A204.1 (cell line): ENCODE results near the gene RCCD1.
"Not testable (repeated sequence)": the region's sequence is repeated elsewhere in the genome, so short reads cannot be mapped to it uniquely, and the experiment has no call there.

Source experiments
- FAIRE-seq: peaks from 2 replicates; lab custom pipeline; 2012; peaks lifted over from hg19 to GRCh38; lab: Jason Lieb, UNC

RCCD1 gene, protein sequence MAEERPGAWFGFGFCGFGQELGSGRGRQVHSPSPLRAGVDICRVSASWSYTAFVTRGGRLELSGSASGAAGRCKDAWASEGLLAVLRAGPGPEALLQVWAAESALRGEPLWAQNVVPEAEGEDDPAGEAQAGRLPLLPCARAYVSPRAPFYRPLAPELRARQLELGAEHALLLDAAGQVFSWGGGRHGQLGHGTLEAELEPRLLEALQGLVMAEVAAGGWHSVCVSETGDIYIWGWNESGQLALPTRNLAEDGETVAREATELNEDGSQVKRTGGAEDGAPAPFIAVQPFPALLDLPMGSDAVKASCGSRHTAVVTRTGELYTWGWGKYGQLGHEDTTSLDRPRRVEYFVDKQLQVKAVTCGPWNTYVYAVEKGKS

DNA sequence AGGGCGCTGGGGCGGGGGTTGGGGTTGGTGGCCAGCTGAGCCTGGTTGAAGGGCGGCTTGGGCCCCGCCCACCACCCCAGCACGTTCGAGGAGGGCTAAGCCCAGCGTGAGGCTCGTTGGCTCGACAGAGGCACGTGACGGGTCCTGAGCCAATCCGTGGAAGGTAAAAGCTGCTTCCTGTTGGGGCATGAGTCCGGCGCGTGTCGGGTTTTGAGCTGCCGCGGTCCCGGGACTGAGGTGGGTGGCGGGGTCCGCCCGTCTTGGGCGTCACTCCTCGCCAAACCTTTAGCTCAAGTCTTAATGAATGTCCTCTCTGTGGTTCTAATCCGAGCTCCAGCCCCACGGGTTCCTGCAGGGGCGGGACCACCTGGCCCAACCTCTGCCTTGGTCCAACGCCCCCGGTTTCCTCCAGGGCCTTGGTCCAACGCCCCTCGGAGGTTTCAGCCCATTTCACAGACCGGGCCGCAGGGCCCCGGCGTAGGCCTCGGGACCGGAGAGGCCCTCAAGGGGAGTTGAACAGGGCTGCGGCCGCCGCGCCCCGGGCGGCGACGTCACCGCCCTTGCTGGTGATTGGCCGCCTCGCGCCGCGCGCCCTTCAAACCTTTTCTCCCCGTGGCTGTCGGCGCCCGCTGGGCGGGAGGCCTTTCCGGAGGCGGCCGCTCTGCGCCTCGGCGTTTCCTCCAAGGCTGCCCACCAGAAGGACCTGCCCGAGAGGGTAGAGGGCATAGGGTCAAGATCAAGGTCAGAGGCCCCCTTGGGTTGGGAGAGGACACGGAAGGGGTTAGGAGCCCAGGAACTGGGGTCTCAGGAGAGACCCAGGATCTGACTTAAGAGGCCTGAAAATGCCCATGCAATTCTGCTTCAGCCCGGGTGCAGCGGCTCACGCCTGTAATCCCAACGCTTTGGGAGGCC, at the start of gene RCCD1:
RCCD1 (plus strand) TSS at position 173 of the 912 bp plus-strand sequence. CDS start 1,851 bp downstream, outside the sequence.
- peak; percentile 59 for FAIRE-seq

DNA sequence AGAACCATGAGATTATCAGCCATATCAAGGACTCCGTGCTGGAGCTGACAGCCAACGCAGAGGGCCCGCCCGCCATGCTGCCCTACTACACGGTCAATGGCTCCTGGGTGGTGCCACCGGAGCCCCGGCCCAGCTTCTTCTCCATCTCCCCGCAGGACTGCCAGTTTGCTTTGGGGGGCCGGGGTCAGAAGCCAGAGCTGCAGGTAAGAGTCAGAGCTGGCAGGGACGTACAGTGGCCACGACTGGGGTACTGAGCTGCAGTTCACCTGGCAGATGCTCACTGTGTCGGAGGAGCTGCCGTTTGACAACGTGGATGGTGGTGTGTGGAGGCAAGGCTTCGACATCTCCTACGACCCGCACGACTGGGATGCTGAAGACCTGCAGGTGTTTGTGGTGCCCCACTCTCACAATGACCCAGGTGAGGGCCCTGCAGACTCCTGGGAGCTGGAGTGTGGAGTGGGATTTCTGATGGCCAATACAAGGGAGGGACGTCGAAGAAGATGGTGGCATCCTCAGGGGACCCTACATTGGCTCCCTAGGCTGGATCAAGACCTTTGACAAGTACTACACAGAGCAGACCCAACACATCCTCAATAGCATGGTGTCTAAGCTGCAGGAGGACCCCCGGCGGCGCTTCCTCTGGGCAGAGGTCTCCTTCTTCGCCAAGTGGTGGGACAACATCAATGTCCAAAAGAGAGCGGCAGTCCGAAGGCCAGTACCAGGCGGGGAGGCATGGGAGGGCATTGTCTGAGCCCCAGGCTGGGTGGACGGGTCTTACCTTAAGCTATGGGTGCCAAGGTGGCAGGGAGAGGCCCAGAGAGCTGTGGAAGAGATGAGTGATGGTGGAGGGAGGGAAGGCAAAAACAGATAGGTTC, 49.1 kb upstream of the RCCD1 start:
- no peak for FAIRE-seq

DNA sequence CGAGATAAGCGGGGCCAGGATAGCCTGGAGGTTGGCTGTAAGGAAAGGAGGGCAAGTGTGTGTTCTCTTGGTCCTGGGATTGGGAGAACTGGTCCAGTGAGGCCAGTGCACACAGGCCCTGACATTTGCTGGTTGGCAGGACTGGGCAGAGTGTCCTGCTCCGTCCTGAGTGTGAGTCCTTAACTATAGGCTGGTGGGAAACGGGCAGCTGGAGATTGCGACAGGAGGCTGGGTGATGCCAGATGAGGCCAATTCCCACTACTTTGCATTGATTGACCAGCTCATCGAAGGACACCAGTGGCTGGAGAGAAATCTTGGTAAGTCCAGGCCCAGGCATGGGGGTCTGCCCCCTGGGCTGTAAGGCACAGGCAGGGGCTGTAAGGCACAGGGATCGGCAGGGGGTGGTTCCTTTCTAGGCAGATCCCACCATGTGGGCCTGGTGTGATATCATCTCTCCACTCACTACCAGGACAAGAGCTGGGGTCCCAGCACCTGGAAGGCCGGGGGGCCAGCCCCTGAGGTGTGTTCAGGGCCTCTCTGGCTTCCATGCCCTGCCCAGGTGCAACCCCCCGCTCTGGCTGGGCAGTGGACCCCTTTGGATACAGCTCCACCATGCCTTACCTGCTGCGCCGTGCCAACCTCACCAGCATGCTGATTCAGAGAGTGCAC, 48.4 kb upstream of the RCCD1 start:
- FAIRE-seq: no peak

DNA sequence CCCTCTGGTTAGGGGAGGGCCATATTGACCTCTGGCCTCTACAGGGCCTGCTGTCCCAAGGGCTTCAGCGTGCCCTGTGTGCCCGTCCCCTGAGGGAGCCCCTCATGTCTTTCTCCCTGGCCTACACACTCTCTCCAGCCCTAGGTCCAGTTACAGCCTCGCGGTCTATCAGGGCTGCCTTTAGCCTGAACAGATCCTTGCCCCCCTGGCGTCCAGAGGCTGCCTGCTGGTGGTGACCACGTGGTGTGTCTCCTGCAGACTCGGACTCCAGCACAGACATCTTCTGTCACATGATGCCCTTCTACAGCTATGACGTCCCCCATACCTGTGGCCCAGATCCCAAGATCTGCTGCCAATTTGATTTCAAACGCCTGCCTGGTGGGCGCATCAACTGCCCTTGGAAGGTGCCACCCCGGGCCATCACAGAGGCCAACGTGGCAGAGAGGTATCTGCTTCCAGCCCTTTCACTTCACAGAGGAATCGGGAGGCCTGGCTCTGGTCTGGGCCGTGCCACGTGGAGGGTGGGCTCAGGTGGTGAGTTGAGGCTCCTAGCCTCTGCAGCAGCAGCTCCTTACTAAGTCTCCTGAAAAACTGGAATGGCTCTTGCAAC, 47.5 kb upstream of the RCCD1 start:
- no peak for FAIRE-seq

DNA sequence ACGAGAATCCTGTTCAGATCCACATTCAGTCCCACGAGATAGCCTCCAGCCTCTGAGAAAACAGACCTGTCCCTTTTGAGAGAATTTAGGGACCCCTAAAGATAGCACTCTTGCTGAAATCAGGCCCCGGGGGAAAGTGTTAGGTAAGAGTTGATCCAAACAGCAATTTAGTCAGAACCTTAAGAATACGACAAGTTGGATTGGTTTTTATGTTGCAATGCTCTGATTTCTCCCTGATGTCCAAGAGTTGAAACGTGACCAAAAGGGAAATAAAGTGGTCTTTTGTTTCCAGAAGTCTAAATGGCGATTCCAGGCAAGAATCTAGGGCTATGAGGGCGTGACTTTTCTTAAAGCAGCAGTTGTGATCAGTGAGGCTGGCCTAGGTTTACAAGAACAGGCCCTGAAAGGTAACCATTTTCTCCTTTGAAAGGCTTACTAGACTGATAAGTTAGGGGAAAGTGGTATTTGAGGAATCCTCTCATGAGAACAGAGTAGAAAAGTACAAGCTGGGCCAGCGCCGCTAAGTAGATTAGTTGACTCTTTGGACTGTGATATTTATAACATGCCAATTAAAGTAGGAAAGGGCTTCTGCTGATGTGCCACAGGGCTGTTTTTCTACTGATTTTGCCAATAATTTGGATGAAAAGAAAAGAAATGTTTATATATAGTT, 46.7 kb upstream of the RCCD1 start:
- no peak for FAIRE-seq

DNA sequence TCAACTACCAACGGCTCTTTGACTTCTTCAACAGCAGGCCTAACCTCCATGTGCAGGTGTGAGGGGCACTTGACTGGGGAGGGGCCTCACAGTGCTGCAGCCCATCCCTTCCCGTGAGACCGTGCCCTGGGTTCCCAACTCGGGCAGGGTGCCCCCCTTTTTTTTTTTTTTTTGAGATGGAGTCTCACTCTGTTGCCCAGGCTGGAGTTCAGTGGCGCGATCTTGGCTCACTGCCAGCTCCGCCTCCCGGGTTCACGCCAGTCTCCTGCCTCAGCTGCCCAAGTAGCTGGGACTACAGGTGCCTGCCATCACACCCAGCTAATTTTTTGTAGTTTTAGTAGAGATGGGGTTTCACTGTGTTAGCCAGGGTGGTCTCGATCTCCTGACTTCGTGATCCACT, 45.2 kb upstream of the RCCD1 start:
- FAIRE-seq: not testable (repeated sequence)

DNA sequence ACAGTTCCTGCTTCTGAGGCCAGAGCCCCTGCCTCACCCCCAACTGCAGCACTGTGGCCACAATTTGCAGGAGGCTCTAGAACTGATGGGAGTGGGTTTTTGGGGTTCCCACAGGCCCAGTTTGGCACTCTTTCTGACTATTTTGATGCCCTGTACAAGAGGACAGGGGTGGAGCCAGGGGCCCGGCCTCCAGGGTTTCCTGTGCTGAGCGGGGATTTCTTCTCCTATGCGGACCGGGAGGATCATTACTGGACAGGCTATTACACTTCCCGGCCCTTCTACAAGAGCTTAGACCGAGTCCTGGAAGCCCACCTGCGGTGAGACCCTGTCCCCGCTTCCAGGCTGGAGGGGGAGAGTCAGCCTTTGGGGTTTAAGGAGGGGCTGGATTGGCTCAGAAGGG, 44.7 kb upstream of the RCCD1 start:
- no peak for FAIRE-seq

DNA sequence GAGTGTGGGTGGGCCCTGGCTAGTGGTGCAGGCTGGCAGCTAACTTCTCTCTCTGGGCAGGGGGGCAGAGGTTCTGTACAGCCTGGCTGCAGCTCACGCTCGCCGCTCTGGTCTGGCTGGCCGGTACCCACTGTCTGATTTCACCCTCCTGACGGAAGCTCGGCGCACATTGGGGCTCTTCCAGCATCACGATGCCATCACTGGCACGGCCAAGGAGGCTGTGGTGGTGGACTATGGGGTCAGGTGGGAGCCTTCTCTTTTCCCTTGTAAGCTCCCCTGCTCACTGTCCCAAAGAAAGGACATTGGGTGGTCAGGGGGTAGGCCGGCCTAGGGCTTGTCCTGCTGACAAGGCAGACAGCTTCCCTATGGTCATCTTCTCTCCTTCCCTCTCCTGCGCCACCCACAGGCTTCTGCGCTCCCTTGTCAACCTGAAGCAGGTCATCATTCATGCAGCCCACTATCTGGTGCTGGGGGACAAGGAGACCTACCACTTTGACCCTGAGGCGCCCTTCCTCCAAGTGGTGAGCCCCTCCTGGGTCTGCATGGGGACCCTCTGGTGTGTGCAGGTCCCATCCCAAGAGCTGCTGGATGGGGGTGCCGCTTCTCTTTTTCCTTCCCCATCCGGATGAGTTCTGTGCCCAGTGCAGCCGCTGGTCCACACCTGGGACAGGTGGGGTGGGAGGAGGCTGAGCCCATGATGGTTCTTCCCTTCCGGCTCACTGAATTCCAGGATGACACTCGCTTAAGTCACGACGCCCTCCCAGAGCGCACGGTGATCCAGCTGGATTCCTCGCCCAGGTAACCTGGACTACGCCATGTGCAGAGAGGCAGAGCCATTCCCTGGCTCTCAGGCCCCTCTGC, 44.0 kb upstream of the RCCD1 start:
- FAIRE-seq: no peak

DNA sequence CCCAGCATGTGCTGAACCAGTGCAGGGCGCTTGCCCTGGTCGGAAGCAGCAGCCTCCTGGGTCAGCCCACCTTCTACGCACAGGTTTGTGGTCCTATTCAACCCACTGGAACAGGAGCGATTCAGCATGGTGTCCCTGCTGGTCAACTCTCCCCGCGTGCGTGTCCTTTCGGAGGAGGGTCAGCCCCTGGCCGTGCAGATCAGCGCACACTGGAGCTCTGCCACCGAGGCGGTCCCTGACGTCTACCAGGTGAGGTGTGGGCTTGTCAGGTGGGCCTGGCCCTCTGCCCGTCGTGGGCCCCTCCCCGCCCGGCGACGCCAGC, 43.4 kb upstream of the RCCD1 start:
- no peak for FAIRE-seq

DNA sequence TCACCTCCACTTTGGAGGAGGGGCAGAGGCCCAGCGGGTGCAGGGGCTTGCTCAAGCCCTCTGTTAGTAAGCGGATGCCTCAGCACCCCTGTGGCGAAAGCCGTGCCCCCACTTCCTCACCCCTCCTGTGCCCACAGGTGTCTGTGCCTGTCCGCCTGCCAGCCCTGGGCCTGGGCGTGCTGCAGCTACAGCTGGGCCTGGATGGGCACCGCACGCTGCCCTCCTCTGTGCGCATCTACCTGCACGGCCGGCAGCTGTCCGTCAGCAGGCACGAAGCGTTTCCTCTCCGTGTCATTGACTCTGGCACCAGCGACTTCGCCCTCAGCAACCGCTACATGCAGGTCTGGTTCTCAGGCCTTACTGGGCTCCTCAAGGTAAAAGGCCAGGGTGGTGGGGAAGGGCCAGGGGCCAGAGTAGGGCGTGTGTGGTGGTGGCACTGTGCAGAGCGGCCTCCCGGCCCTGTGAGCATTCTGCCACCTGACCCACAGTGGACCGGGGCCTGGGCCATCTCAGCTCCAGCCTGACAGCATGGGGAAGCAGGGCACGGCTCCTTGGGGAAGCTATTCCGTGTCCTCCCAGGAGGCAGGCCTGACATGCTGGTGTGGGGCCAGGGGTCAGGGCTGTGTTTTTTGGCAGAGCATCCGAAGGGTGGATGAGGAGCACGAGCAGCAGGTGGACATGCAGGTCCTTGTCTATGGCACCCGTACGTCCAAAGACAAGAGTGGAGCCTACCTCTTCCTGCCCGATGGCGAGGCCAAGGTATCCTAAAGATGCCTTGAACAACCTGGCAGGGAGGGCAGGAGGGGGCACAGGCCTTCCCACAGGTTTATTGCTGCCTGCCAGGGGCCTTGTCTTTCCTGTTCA, 42.5 kb upstream of the RCCD1 start:
- FAIRE-seq: no peak

DNA sequence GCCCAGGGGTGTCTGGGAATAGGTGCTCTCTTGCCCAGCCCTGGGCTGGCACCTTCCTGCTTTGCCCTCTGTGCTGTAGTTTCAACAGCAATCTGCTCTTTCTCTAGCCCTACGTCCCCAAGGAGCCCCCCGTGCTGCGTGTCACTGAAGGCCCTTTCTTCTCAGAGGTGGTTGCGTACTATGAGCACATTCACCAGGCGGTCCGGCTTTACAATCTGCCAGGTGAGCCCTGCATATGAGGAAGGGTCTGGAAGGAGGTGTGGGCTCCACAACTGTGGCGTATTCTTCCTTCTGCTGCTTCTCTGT, 42.0 kb upstream of the RCCD1 start:
- FAIRE-seq: no peak

DNA sequence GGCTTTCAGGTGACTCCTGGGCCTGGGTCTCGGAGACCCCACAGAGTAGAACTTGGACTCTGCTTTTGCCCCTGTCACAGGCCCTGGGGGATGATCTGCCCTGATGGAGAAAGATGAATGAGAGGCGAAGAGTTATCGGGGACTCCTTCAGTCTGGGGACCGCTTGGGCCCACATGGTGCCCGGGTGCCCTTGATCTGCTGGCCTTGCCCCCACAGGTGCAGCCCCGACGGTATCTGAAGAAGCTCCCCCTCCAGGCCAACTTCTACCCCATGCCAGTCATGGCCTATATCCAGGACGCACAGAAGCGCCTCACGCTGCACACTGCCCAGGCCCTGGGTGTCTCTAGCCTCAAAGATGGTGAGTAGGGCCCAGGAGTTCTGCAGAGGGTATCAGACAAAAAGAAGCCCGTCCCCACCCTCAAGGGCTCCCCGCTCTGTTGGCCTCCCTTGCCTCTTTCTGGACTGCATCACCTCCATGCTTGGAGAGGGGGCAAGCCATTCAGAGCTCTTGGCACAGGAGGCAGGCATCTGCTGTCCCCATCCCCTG, 41.2 kb upstream of the RCCD1 start:
- no peak for FAIRE-seq

DNA sequence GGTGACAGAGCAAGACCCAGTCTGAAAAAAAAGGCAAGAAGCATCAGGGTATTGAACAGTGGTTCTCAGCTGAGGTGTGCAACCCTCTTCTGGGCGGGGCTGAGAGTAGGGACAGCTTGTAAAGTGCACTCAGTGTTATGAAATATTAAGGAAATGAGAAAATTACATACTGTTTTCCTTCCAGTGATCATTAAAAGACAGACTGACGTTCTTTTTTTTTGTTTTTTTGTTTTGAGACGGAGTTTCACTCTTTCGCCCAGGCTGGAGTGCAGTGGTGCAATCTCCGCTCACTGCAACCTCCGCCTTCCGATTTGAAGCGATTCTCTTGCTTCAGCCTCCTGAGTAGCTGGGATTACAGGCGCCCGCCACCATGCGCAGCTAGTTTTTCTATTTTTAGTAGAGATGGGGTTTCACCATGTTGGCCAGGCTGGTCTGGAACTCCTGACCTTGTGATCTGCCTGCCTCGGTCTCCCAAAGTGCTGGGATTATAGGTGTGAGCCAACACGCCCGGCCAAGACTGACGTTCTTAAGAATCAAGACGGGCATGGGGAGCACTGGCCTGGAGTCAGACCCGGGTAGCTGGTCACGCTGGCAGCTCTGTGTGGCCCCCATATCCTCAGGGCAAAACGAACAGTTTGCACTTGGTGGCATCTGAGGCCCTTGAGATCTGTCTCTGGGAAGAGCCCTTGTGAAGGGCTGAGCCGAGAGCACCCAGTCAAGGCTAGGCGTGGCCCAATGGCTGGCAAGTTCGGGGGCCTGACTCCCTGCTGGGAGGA, 40.2 kb upstream of the RCCD1 start:
- FAIRE-seq: no peak

DNA sequence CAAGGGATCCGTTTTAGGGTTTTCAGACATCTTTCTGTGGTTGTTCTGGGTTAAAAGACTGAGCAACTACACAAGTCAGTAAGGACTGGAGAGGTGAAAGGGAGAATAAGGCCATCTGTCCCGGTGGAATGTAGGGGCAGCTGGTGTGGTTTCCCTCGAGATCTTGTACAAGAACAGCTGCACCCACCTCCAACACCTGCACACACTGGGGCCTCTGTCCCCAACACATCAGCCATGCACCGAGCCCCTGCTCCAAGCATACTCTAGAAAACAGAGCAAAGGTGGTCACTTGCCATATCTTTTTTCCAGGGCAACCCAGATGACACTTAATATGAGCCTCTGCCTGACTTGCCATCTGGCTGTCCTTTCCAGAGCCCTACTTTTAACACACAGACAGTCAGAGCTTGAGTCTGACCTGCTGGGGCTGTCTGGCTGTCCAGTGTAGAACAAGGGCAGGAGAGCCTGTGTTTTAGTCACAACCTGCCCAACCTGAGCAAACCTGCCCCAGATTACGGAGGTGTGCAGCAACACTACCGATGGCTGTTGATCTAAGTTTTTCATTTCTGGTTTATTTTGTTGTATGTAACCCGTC, 39.4 kb upstream of the RCCD1 start:
- no peak for FAIRE-seq

DNA sequence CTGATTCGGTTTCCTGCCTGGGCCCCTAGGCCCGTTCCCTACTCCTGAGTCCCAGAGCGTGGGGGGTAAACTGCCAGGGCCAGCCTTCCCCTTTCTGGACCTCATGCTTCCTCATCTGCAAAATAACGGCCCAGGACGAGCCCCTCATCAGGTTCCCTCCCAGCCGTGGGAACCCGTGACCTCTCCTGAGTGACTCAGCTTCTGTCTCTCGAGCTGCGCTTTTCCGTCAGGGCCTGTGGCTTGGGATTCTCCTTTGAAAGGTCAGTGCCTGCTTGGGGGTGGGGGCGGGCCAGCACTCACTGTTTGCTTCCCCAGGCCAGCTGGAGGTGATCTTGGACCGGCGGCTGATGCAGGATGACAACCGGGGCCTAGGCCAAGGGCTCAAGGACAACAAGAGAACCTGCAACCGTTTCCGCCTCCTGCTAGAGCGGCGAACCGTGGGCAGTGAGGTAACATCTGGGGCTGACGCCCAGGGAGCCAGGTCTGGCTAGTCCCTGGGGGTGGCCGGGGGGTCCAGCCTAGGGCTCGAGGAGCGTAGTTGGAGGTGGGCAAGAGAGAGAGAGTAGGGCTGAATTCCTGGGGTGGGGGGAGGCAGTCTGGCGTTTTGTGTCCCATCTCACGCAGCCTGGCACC, 38.8 kb upstream of the RCCD1 start:
- FAIRE-seq: no peak

DNA sequence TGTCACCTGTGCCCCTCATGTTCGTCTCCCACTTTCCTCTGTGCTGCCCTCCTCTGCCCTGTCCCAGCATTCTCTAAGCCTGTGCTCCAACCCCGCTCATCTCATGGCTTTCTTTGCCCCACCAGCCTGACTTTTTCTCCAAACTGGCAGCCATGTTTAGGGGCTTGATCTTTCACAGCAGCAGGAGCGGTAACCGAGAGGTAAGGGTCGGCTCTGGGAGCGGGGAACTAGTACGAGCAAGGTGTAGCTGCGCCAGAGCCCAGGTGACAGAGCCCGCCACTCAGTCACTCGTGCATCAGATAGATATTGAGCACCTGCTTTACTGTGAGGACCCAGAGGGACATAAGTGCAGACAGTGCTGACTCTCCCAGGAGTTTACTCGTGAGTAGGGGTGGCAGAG, 38.2 kb upstream of the RCCD1 start:
- no peak for FAIRE-seq

DNA sequence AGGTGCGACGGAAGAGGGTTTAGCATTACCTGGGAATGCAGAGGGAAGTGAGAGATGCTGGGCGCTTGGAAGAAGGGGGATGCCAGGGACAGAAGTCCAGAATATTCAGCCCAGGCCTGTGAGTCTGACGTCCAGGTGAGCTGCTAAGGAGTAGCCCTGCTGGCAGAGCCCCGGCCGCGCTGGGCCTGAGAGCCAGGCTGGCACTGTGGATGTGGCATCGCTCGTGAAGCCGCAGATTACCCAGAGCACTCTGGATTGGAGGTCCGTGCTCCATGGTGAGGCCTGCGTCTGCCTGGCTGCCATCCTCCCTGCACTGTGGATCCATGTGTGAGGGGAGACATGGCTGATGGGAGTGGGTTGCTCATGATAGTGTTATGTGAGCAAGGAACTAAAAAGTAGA, 37.1 kb upstream of the RCCD1 start:
- FAIRE-seq: no peak
